ENCODE results near the gene SHLD2.
"Not testable (repeated sequence)": the region's sequence is repeated elsewhere in the genome, so short reads cannot be mapped to it uniquely, and the experiment has no call there.

DNA sequence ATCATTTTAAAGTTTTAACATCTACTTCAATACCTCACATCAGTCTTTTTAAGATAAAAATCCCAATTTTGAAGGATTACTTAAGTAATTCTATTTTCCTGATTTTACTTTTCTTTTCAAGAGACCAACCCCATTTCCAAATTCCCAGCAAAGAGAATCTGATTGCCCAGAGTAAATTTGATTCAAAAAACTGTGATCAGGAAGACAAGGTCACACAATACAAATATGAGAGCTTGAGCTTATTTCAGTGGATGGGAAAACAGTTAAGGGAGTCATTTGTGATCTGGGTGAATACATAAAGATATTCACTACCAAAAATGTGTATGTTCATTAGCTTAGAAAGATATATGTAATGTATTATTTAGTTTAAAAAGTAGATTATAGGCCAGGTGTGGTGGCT is 77.2 kb downstream of the SHLD2 start:
- TF ChIP-seq, protein P1, sequence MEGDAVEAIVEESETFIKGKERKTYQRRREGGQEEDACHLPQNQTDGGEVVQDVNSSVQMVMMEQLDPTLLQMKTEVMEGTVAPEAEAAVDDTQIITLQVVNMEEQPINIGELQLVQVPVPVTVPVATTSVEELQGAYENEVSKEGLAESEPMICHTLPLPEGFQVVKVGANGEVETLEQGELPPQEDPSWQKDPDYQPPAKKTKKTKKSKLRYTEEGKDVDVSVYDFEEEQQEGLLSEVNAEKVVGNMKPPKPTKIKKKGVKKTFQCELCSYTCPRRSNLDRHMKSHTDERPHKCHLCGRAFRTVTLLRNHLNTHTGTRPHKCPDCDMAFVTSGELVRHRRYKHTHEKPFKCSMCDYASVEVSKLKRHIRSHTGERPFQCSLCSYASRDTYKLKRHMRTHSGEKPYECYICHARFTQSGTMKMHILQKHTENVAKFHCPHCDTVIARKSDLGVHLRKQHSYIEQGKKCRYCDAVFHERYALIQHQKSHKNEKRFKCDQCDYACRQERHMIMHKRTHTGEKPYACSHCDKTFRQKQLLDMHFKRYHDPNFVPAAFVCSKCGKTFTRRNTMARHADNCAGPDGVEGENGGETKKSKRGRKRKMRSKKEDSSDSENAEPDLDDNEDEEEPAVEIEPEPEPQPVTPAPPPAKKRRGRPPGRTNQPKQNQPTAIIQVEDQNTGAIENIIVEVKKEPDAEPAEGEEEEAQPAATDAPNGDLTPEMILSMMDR (conservative IDR thresholded peaks at IDR 0.05; ENCODE audit: low read length), result not testable (repeated sequence)
- not testable (repeated sequence) for TF ChIP-seq EZH2phosphoT487 (IDR thresholded peaks at IDR 0.05; ENCODE audit: borderline replicate concordance)
